ENCODE data around the gene TNFRSF4. TPM values are rescaled to one million over a fixed set of nuclear protein-coding genes. Genes with fewer than 3 reads are reported as not detected.
A peak's percentile ranks its signal among the peaks of the same experiment; 100 is the strongest.

Gene TNFRSF4
- total RNA-seq, 1 experiment from 2014 or later: 0.62 TPM

DNA sequence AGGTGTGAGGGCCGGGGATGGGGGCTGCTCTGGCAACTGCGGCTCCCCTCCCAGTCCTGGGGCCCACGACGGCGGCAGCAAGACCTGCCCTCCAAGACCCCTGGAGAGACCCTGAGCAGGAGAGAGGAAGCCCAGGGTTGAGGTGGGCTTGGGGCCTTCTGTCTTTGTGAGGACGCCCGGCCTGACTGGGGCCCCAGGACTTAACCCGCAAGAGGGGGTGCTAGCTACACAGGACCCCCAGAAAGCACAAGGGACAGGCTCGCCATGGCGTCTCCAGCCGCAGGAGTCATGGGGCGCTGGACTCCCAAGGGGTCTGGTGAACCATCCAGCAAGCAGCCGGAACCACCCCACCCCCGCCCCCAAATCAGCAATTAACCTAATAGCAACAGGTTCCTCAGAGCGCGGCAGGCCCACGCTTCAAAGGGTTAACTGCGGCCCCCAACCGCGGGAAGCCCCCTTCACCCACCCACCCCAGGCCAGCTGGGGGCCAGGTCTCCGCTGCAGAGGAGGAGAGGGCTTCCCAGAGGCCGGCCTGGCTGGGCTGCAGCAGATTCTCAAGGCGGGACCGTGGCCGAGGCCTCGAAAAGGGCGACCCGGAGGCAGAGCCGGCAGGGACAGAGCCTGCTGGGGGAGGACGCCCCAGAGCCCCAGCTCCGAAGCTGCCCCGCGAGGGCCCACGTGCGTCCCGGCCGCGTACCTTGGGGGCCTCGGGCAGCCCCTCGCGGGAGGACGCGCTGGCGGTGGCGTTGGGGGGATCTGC lies 32.0 kb upstream of the TNFRSF4 start:
- DNase-seq (ENCODE audit: low read depth, low spot score) (no peak), ATAC-seq (no peak)
- H3K27ac ChIP-seq (ENCODE audit: low read length): peak overlapping the region; percentile 79
- TF ChIP-seq SIN3A (IDR thresholded peaks at IDR 0.05; ENCODE audit: borderline replicate concordance, insufficient read depth, low read depth, low read length) (no peak), POLR2AphosphoS5 (IDR thresholded peaks at IDR 0.05; ENCODE audit: low read depth, low read length) (no peak), TCF7L2 (IDR thresholded peaks at IDR 0.05; ENCODE audit: low read depth, low read length) (no peak)
- TF ChIP-seq, protein P1, sequence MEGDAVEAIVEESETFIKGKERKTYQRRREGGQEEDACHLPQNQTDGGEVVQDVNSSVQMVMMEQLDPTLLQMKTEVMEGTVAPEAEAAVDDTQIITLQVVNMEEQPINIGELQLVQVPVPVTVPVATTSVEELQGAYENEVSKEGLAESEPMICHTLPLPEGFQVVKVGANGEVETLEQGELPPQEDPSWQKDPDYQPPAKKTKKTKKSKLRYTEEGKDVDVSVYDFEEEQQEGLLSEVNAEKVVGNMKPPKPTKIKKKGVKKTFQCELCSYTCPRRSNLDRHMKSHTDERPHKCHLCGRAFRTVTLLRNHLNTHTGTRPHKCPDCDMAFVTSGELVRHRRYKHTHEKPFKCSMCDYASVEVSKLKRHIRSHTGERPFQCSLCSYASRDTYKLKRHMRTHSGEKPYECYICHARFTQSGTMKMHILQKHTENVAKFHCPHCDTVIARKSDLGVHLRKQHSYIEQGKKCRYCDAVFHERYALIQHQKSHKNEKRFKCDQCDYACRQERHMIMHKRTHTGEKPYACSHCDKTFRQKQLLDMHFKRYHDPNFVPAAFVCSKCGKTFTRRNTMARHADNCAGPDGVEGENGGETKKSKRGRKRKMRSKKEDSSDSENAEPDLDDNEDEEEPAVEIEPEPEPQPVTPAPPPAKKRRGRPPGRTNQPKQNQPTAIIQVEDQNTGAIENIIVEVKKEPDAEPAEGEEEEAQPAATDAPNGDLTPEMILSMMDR (IDR thresholded peaks at IDR 0.05): no peak
- TF ChIP-seq, protein P2, sequence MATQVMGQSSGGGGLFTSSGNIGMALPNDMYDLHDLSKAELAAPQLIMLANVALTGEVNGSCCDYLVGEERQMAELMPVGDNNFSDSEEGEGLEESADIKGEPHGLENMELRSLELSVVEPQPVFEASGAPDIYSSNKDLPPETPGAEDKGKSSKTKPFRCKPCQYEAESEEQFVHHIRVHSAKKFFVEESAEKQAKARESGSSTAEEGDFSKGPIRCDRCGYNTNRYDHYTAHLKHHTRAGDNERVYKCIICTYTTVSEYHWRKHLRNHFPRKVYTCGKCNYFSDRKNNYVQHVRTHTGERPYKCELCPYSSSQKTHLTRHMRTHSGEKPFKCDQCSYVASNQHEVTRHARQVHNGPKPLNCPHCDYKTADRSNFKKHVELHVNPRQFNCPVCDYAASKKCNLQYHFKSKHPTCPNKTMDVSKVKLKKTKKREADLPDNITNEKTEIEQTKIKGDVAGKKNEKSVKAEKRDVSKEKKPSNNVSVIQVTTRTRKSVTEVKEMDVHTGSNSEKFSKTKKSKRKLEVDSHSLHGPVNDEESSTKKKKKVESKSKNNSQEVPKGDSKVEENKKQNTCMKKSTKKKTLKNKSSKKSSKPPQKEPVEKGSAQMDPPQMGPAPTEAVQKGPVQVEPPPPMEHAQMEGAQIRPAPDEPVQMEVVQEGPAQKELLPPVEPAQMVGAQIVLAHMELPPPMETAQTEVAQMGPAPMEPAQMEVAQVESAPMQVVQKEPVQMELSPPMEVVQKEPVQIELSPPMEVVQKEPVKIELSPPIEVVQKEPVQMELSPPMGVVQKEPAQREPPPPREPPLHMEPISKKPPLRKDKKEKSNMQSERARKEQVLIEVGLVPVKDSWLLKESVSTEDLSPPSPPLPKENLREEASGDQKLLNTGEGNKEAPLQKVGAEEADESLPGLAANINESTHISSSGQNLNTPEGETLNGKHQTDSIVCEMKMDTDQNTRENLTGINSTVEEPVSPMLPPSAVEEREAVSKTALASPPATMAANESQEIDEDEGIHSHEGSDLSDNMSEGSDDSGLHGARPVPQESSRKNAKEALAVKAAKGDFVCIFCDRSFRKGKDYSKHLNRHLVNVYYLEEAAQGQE (IDR thresholded peaks at IDR 0.05; ENCODE audit: insufficient read depth in 1 of 2, low read depth in 2 of 2, low read length in 1 of 2): no peak
- ChIA-PET POLR2A (no interaction called here), CTCF (interaction anchor here (0.6 kb wide), 1 partner anchor 127 kb away, joined by 5 read pairs; no protein-coding TSS in a partner anchor)
- in situ Hi-C loops (cut with HindIII; ENCODE audit: low pct_unique_long_range_greater_than_20kb, low sequenced_read_pairs) (no loop called here), intact Hi-C loops (cut with micrococcal nuclease; ENCODE audit: unreplicated experiment) (no loop called here)
- H3K9me3 ChIP-seq (ENCODE audit: control insufficient read depth, insufficient read depth, low read depth, low read length): no peaks in the 10 kb centered on the region
- H3K27me3 ChIP-seq (ENCODE audit: control insufficient read depth, insufficient read depth, low read length): no peaks in the 10 kb centered on the region
- no peak overlapping the region for H3K4me3 ChIP-seq (ENCODE audit: low read depth in 2 of 2, low read length in 2 of 2)
- no TSS peak for BruUV-seq (replicated peaks)
- H3K36me3 ChIP-seq (ENCODE audit: control insufficient read depth, insufficient read depth, low read length): no peaks in the 10 kb centered on the region
- peaks cover 46% of the 10 kb centered on the region for H3K4me1 ChIP-seq (ENCODE audit: control insufficient read depth, insufficient read depth, low read length)

DNA sequence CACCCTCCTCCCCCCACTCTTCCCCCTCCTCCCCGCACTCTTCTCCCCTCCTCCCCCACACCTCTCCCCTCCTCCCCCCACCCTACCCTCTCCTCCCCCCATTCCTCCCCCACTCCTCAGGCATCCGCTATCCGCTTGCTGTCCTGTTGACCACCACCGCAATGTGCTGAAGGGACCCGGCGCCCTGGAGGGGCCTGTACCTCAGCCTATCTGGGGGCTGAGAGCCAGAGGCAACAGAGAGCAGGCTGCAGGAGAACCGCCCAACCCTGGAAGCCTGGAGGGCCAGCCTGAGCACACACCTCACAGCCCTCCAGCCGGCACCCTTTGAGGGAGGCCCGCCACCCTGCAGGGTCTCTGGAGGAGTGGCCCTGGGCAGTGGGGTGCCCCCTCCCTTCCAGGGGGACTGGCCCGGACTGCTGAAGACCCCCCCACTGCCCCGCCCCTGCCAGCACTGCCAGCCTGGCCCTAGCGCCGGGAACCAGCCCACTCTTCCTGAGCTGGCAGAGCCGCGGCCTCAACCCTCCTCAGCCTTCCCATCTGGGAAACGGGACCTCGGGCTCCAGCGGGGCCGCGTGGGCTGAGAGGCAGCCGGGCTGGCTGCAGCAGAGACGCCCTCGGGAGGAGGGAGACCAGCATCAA lies 31.3 kb upstream of the TNFRSF4 start:
- peak overlapping the region; percentile 79 for H3K27ac ChIP-seq (ENCODE audit: low read length)
- no peaks in the 10 kb centered on the region for H3K27me3 ChIP-seq (ENCODE audit: control insufficient read depth, insufficient read depth, low read length)
- H3K9me3 ChIP-seq (ENCODE audit: control insufficient read depth, insufficient read depth, low read depth, low read length): no peaks in the 10 kb centered on the region
- POLR2A ChIA-PET: no interaction called here
- no TSS peak for BruUV-seq (replicated peaks)
- H3K36me3 ChIP-seq (ENCODE audit: control insufficient read depth, insufficient read depth, low read length): no peaks in the 10 kb centered on the region
- in situ Hi-C loops (cut with HindIII; ENCODE audit: low pct_unique_long_range_greater_than_20kb, low sequenced_read_pairs): no loop called here
- no peak overlapping the region for H3K4me3 ChIP-seq (ENCODE audit: low read depth in 2 of 2, low read length in 2 of 2)
- intact Hi-C loops (cut with micrococcal nuclease; ENCODE audit: unreplicated experiment): no loop called here
- ATAC-seq: no peak; the same call in 1 of the 2 replicates
- no peak for DNase-seq (ENCODE audit: low read depth, low spot score)
- H3K4me1 ChIP-seq (ENCODE audit: control insufficient read depth, insufficient read depth, low read length): peaks cover 46% of the 10 kb centered on the region
- TF ChIP-seq POLR2AphosphoS5 (IDR thresholded peaks at IDR 0.05; ENCODE audit: low read depth, low read length) (no peak), TCF7L2 (IDR thresholded peaks at IDR 0.05; ENCODE audit: low read depth, low read length) (no peak), SIN3A (IDR thresholded peaks at IDR 0.05; ENCODE audit: borderline replicate concordance, insufficient read depth, low read depth, low read length) (no peak)
- TF ChIP-seq, protein P2 (IDR thresholded peaks at IDR 0.05; ENCODE audit: insufficient read depth in 1 of 2, low read depth in 2 of 2, low read length in 1 of 2): no peak
- TF ChIP-seq, protein P1 (IDR thresholded peaks at IDR 0.05): no peak
- CTCF ChIA-PET: no interaction called here

All from Panc1 (cell line).